LHCN-M2 (cell line): ENCODE measurements around the gene KCTD6. TPM values are rescaled to one million over a fixed set of nuclear protein-coding genes. Genes with fewer than 3 reads are reported as not detected.
"Not testable (repeated sequence)": the region's sequence is repeated elsewhere in the genome, so short reads cannot be mapped to it uniquely, and the experiment has no call there.

Experiments
- DNase-seq: peaks from one replicate; pipeline ENCODE4 v3.0.0-alpha.2; 2012; ENCODE audit warnings: low read depth
- total RNA-seq: library from RNA; depleted of rRNA; stranded (reverse); fragments of >200 nt; gene quantifications from 2 replicates; pipeline ENCODE4 v1.2.3, GENCODE V29; 2014

The KCTD6 gene
- total RNA-seq, 1 experiment from 2014 or later: 10.7 TPM

- DNase-seq: no peak
Observed at GRCh38 chr3:58524326-58524888, 32.5 kb downstream of the KCTD6 start.

GRCh38 chr3:58526515-58526957 lies 34.6 kb downstream of the KCTD6 start:
- peak; percentile 88 for DNase-seq

GRCh38 chr3:58527440-58527839 lies 35.5 kb downstream of the KCTD6 start:
- not testable (repeated sequence) for DNase-seq

GRCh38 chr3:58528629-58529028 lies 36.7 kb downstream of the KCTD6 start:
- peak; percentile 26 for DNase-seq

GRCh38 chr3:58529516-58530353 lies 37.8 kb downstream of the KCTD6 start:
- DNase-seq: peak; percentile 23

- no peak for DNase-seq
Observed at GRCh38 chr3:58530354-58530865, 38.5 kb downstream of the KCTD6 start.

- DNase-seq: no peak
Observed at GRCh38 chr3:58531555-58531954, 39.7 kb downstream of the KCTD6 start.

GRCh38 chr3:58531956-58532355 lies 40.1 kb downstream of the KCTD6 start:
- peak; percentile 51 for DNase-seq

- peak; percentile 56 for DNase-seq
Observed at GRCh38 chr3:58532794-58533220, 40.9 kb downstream of the KCTD6 start.

- no peak for DNase-seq
Observed at GRCh38 chr3:58534592-58535494, 42.9 kb downstream of the KCTD6 start.

GRCh38 chr3:58535531-58536500 lies 43.9 kb downstream of the KCTD6 start:
- peak; percentile 45 for DNase-seq

- no peak for DNase-seq
Observed at GRCh38 chr3:58536501-58537411, 44.9 kb downstream of the KCTD6 start, which contains the start of gene ACOX2. Gene ACOX2 (minus strand): TSS chr3:58537190. CDS start chr3:58535106, 2,084 bp downstream.

- no peak for DNase-seq
Observed at GRCh38 chr3:58537412-58538301, 45.8 kb downstream of the KCTD6 start.

GRCh38 chr3:58539626-58540025 lies 47.7 kb downstream of the KCTD6 start:
- DNase-seq: no peak

GRCh38 chr3:58540176-58540858 lies 48.4 kb downstream of the KCTD6 start:
- no peak for DNase-seq

GRCh38 chr3:58544541-58544940 lies 52.6 kb downstream of the KCTD6 start:
- no peak for DNase-seq

- DNase-seq: no peak
Observed at GRCh38 chr3:58551636-58552180, 59.8 kb downstream of the KCTD6 start.
